Fibroblast of the aortic adventitia (primary cell): Measurements from ENCODE around the gene FAM81A. TPM values are rescaled to one million over a fixed set of nuclear protein-coding genes. Genes with fewer than 3 reads are reported as not detected.

Experiments
- DNase-seq: peaks from one replicate; pipeline ENCODE4 v3.0.0-alpha.2; 2010; ENCODE audit warnings: low read depth
- H3K4me3 ChIP-seq: 2 replicates; pipeline ENCODE4 v1.5.1; 2011; ENCODE audit warnings: low read depth, mild to moderate bottlenecking, control low read depth, low read length, moderate library complexity
- CTCF ChIP-seq: IDR thresholded peaks from 2 replicates; pipeline ENCODE4 v1.5.1; 2011; ENCODE audit warnings: mild to moderate bottlenecking, low read length, control low read depth, inconsistent platforms; ENCODE audit not compliant: insufficient read depth
- total RNA-seq: library from RNA; depleted of rRNA; stranded (reverse); fragments of >200 nt; gene quantifications from 2 replicates; pipeline ENCODE4 v1.2.3, GENCODE V29; 2012; ENCODE audit warnings: low replicate concordance

FAM81A gene
- total RNA-seq, 1 donor: 0.81 TPM

GRCh38 chr15:59528429-59528828 is 90.4 kb downstream of the FAM81A start:
- TF ChIP-seq CTCF: no peak
- no peak for DNase-seq
- no peak overlapping the region for H3K4me3 ChIP-seq

- H3K4me3 ChIP-seq: no peak overlapping the region
- DNase-seq: peak; percentile 90
- peak; percentile 85 for TF ChIP-seq CTCF
These were observed 91.0 kb downstream of the FAM81A start for GRCh38 chr15:59528961-59529402.

GRCh38 chr15:59531066-59531675 is 93.2 kb downstream of the FAM81A start:
- no peak for DNase-seq
- no peak for TF ChIP-seq CTCF
- H3K4me3 ChIP-seq: no peak overlapping the region

GRCh38 chr15:59532770-59533379 is 94.9 kb downstream of the FAM81A start:
- H3K4me3 ChIP-seq: no peak overlapping the region
- TF ChIP-seq CTCF: peak; percentile 77
- DNase-seq: peak; percentile 65

- no peak overlapping the region for H3K4me3 ChIP-seq
- no peak for TF ChIP-seq CTCF
- no peak for DNase-seq
These were observed 98.6 kb downstream of the FAM81A start for GRCh38 chr15:59536553-59536952.

GRCh38 chr15:59537403-59537802 is 99.4 kb downstream of the FAM81A start:
- TF ChIP-seq CTCF: no peak
- no peak for DNase-seq
- H3K4me3 ChIP-seq: no peak overlapping the region
